ENCODE data around the gene PTPN9. TPM values are rescaled to one million over a fixed set of nuclear protein-coding genes. Genes with fewer than 3 reads are reported as not detected.

The PTPN9 gene
- total RNA-seq, 4 donors from 2014 or later: 5.6 to 33.0 (median 18.9) TPM

DNA sequence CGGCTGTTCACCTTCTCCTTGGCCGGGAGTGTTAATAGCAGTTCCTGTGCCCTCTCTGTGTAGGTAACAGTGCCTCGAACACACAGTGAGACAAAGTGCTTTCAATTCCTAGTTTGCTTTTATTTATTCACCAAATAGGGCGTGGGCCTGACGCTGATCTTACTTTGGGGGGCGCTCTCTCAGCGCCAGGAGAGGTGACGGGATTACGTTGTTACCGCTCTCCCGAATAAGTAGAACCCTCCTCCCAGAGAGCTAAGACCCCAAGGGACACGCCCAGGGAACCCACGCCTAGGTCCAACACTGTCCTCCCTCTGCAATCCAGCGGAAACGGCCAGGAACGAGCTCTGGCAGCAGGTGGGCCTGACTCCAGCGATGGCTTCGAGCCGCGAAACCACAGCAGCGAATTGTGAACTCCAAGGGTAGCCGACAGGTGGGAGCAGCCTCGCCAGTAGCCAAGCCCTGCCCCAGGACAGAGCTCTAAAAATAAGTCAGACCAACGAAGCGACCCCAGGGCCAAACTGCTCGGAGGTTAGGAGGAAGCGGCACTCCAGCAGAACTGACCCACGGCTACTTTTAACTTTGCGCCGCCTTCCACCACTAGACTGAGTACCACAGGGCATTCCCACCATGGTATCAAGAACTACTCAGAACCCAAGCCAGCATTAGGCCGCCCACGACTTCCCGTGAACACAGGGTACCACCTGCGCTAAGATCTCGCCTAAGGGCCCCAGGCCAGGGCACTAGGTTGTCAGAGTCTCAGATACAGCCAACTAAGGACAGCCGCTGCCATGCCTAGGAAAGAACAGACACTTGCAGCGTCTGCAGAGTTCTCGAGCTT lies 126.0 kb downstream of the PTPN9 start:
- peak; percentile 58 to 66 for DNase-seq
- Histone ChIP-seq H3K4me1 (peaks cover 6 to 7% of the 10 kb centered on the region in 2 donors), H3K9me3 (no peaks in the 10 kb centered on the region), H3K27ac (peak overlapping the region; percentile 98 to 99), H3K36me3 (no peaks in the 10 kb centered on the region), H3K4me3 (peak overlapping the region; percentile 60 to 76), H3K27me3 (no peaks in the 10 kb centered on the region)
- intact Hi-C loops (cut with DNase I; ENCODE audit: low total_unique reads): no loop called here
- TF ChIP-seq POLR2A (IDR thresholded peaks at IDR 0.05): no peak
- TF ChIP-seq, protein P1, sequence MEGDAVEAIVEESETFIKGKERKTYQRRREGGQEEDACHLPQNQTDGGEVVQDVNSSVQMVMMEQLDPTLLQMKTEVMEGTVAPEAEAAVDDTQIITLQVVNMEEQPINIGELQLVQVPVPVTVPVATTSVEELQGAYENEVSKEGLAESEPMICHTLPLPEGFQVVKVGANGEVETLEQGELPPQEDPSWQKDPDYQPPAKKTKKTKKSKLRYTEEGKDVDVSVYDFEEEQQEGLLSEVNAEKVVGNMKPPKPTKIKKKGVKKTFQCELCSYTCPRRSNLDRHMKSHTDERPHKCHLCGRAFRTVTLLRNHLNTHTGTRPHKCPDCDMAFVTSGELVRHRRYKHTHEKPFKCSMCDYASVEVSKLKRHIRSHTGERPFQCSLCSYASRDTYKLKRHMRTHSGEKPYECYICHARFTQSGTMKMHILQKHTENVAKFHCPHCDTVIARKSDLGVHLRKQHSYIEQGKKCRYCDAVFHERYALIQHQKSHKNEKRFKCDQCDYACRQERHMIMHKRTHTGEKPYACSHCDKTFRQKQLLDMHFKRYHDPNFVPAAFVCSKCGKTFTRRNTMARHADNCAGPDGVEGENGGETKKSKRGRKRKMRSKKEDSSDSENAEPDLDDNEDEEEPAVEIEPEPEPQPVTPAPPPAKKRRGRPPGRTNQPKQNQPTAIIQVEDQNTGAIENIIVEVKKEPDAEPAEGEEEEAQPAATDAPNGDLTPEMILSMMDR (IDR thresholded peaks at IDR 0.05): peak in 1 of 4 experiments; percentile 0

DNA sequence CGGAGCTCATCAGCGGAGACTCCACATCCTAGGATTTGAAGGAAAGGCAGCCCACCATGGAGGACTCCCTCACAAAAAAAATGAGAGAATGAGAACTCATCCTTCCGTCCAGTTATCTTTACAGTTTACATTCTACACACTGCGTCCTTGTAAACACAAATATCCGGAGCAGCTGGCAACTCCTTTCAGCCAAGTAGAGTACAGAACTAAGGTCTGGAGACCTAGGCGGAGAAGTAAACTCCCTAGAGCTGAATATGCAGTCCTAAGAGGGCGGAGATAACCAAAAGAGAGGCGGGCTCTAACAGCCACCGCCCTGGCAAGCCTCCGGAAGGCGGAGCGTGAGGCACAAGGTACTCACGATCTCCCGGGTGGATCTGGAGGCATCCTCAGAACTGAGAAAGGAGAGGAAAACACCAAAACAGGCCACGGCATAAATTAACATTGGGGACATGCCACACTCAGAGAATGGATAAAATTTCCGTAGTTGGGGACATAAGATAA lies 126.7 kb downstream of the PTPN9 start:
- peak; percentile 90 for DNase-seq
- H3K4me3 ChIP-seq: peak overlapping the region; percentile 60 to 76
- intact Hi-C loops (cut with DNase I; ENCODE audit: low total_unique reads): no loop called here
- TF ChIP-seq POLR2A (IDR thresholded peaks at IDR 0.05): no peak
- TF ChIP-seq, protein P1 (IDR thresholded peaks at IDR 0.05): peak in 1 of 4 experiments; percentile 2
- H3K36me3 ChIP-seq: no peaks in the 10 kb centered on the region
- H3K27me3 ChIP-seq: no peaks in the 10 kb centered on the region
- H3K9me3 ChIP-seq: no peaks in the 10 kb centered on the region
- H3K27ac ChIP-seq: peak overlapping the region; percentile 98 to 99
- peaks cover 6 to 7% of the 10 kb centered on the region in 2 donors for H3K4me1 ChIP-seq

DNA sequence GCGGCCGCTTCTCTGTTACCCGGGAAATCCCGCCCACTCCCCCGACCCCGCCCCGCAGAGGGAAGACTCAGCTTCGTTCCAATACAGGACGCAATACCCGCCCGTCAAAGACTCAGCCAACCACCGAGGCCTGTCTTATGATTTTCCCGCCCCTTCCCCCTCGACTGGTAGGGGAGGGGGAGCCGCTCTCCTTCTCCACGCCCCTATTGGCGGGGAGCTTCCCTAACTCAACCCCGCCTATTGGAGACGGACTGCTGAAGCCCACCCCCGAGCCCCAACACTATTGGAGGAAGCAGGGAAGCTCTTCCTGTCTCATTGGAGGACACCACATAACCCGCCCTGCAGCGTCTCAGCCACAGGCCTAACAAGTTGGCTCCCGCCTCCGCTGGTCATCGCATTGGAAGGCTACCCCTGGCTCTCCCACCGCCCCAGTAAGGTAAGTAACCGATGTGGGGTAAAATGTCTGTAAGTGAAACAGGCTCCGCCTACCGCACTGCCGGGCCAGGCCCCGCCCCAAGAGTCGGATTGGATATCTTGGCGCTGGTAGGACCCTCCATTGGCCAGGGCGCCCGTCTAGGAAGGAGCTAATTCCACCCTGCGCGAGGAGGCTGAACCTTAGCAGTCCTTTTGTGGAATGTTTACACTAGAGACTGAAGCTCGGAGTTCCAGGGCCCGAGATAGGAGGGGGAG lies 127.3 kb downstream of the PTPN9 start, which contains the start of gene SIN3A:
TSS of gene SIN3A (minus strand) at position 17 of the 690 bp plus-strand sequence. CDS start 21,315 bp downstream, outside the sequence.
- Histone ChIP-seq H3K4me1 (peaks cover 6 to 7% of the 10 kb centered on the region in 2 donors), H3K9me3 (no peaks in the 10 kb centered on the region), H3K36me3 (no peaks in the 10 kb centered on the region), H3K27ac (peak within 1 kb of the TSS; percentile 99 to 100), H3K27me3 (no peaks in the 10 kb centered on the region), H3K4me3 (peak within 1 kb of the TSS; percentile 83 to 97)
- TF ChIP-seq, protein P1 (IDR thresholded peaks at IDR 0.05): peak in 1 of 4 experiments; percentile 24
- peak; percentile 68 to 90 for TF ChIP-seq POLR2A (IDR thresholded peaks at IDR 0.05)
- peak; percentile 99 to 100 for DNase-seq
- intact Hi-C loops (cut with DNase I; ENCODE audit: low total_unique reads): no loop called here

DNA sequence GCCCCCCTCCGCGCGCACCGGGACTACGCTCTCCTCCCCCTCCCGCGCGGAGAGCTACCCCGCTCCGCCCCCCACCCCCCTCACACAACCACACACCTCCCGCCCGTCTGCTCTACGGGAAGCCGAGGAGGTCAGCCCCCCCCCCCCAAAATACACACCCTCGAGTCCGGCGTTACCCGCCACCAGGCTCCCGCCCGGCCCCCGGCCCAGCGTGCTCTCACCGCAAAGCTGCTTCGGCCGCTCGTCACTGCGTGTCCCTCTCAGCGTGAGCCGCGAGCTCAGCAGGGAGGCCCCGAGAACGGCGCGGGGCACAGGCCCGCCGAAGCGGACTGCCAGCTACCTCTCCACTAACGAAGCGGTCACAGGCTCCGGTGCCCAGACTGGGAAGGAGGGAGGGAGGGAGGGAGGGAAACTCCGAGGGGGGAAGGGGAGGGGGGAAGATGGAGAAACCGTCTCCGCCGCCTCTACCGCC lies 127.9 kb downstream of the PTPN9 start:
- Histone ChIP-seq H3K36me3 (no peaks in the 10 kb centered on the region), H3K4me3 (peak overlapping the region; percentile 83 to 97), H3K9me3 (no peaks in the 10 kb centered on the region), H3K27me3 (no peaks in the 10 kb centered on the region), H3K4me1 (peaks cover 6 to 7% of the 10 kb centered on the region in 2 donors), H3K27ac (peak overlapping the region; percentile 99 to 100)
- no peak for DNase-seq
- TF ChIP-seq POLR2A (IDR thresholded peaks at IDR 0.05): no peak
- TF ChIP-seq, protein P1 (IDR thresholded peaks at IDR 0.05): no peak
- intact Hi-C loops (cut with DNase I; ENCODE audit: low total_unique reads): no loop called here
